Bronchial epithelial cell (primary cell): Measurements from ENCODE around the gene DST. TPM values are rescaled to one million over a fixed set of nuclear protein-coding genes. Genes with fewer than 3 reads are reported as not detected.
A peak's percentile ranks its signal among the peaks of the same experiment; 100 is the strongest.

Experiments
- DNase-seq: peaks from one replicate; pipeline ENCODE4 v3.0.0-alpha.2; 2010; ENCODE audit warnings: low read depth
- FAIRE-seq: peaks from 2 replicates; lab custom pipeline; 2011; peaks lifted over from hg19 to GRCh38; lab: Jason Lieb, UNC
- H3K27me3 ChIP-seq: 2 replicates; pipeline ENCODE4 v1.5.1; 2011; ENCODE audit warnings: low read length; ENCODE audit not compliant: control insufficient read depth, insufficient read depth
- H3K36me3 ChIP-seq: 2 replicates; pipeline ENCODE4 v1.5.1; 2011; ENCODE audit warnings: low read length; ENCODE audit not compliant: control insufficient read depth, insufficient read depth
- H3K4me3 ChIP-seq: 2 replicates; pipeline ENCODE4 v1.5.1; 2011; ENCODE audit warnings: mild to moderate bottlenecking, low read depth, low read length, control low read depth
- CTCF ChIP-seq: IDR thresholded peaks from 2 replicates; pipeline ENCODE4 v1.5.1; 2011; ENCODE audit warnings: mild to moderate bottlenecking, moderate library complexity, low read length, control low read depth, inconsistent platforms; ENCODE audit not compliant: insufficient read depth, severe bottlenecking
- total RNA-seq: library from RNA; depleted of rRNA; stranded (reverse); fragments of >200 nt; gene quantifications from 2 replicates; pipeline ENCODE4 v1.2.1, GENCODE V29; 2014

Gene DST
- total RNA-seq, 1 donor from 2014 or later: 450 TPM

GRCh38 chr6:56660381-56660730 is 17.7 kb upstream of the DST start:
- FAIRE-seq: no peak
- H3K4me3 ChIP-seq: no peak overlapping the region
- H3K36me3 ChIP-seq: no peaks in the 10 kb centered on the region
- no peak for TF ChIP-seq CTCF
- H3K27me3 ChIP-seq: no peaks in the 10 kb centered on the region
- peak; percentile 98 for DNase-seq

- Histone ChIP-seq H3K27me3 (no peaks in the 10 kb centered on the region), H3K4me3 (no peak overlapping the region), H3K36me3 (no peaks in the 10 kb centered on the region)
- FAIRE-seq (no peak), DNase-seq (peak; percentile 91)
- no peak for TF ChIP-seq CTCF
Measured at GRCh38 chr6:56659721-56660380, 17.2 kb upstream of the DST start.

- Histone ChIP-seq H3K4me3 (no peak overlapping the region), H3K27me3 (no peaks in the 10 kb centered on the region), H3K36me3 (no peaks in the 10 kb centered on the region)
- no peak for DNase-seq
- FAIRE-seq: no peak
- no peak for TF ChIP-seq CTCF
Measured at GRCh38 chr6:56658326-56658725, 15.6 kb upstream of the DST start.

GRCh38 chr6:56657354-56657753 is 14.7 kb upstream of the DST start:
- DNase-seq (no peak), FAIRE-seq (no peak)
- H3K36me3 ChIP-seq: no peaks in the 10 kb centered on the region
- no peak for TF ChIP-seq CTCF
- H3K4me3 ChIP-seq: no peak overlapping the region
- H3K27me3 ChIP-seq: no peaks in the 10 kb centered on the region

GRCh38 chr6:56656466-56656865 is 13.8 kb upstream of the DST start:
- no peak for DNase-seq
- H3K27me3 ChIP-seq: no peaks in the 10 kb centered on the region
- no peak for TF ChIP-seq CTCF
- H3K4me3 ChIP-seq: no peak overlapping the region
- no peak for FAIRE-seq
- H3K36me3 ChIP-seq: no peaks in the 10 kb centered on the region

- no peak for TF ChIP-seq CTCF
- no peak overlapping the region for H3K4me3 ChIP-seq
- no peaks in the 10 kb centered on the region for H3K27me3 ChIP-seq
- DNase-seq: no peak
- no peak for FAIRE-seq
- H3K36me3 ChIP-seq: no peaks in the 10 kb centered on the region
Measured at GRCh38 chr6:56655996-56656395, 13.3 kb upstream of the DST start.
